Left ventricle myocardium inferior (tissue), 1 donor: ENCODE measurements around the gene MRPL10. TPM values are rescaled to one million over a fixed set of nuclear protein-coding genes. Genes with fewer than 3 reads are reported as not detected.

Experiments
- DNase-seq: peaks from one replicate; pipeline ENCODE4 v3.0.0-alpha.2; 2020
- H3K27ac ChIP-seq: fragments of 200-600 bp; replicated peaks from 2 replicates; pipeline ENCODE4 v1.8.0; 2021
- H3K27me3 ChIP-seq: fragments of 200-600 bp; 2 replicates; pipeline ENCODE4 v1.8.0; 2021; ENCODE audit warnings: low read depth
- H3K36me3 ChIP-seq: fragments of 200-600 bp; 2 replicates; pipeline ENCODE4 v1.8.0; 2021
- H3K4me1 ChIP-seq: fragments of 200-600 bp; 2 replicates; pipeline ENCODE4 v1.8.0; 2021
- H3K4me3 ChIP-seq: fragments of 200-600 bp; 2 replicates; pipeline ENCODE4 v1.8.0; 2021; ENCODE audit warnings: mild to moderate bottlenecking, moderate library complexity
- H3K9me3 ChIP-seq: fragments of 200-600 bp; replicated peaks from 2 replicates; pipeline ENCODE4 v1.8.0; 2021
- intact Hi-C: fragments of 100-400 bp; cut with micrococcal nuclease; formaldehyde crosslinking; loops from one replicate; pipeline ENCODE4 v1.11.0; 2022
- total RNA-seq: library from RNA; stranded (reverse); fragmentation: NEBNext Ultra II Directional; extraction: Animal tissue kit (Norgen Biotek cat#: 25700); gene quantifications from one replicate; pipeline ENCODE4 v1.2.1, GENCODE V29; 2021
- TF ChIP-seq, protein P1 (sequence below): fragments of 200-600 bp; IDR thresholded peaks from 2 replicates; pipeline ENCODE4 v1.8.0; 2021; ENCODE audit warnings: antibody characterized with exemption, mild to moderate bottlenecking, borderline replicate concordance
- donor health status: DM: no; HTN: yes; CAD: no; lungs with severe emphysema.

Gene MRPL10
- total RNA-seq, 1 donor from 2014 or later = 60.5 TPM

DNA sequence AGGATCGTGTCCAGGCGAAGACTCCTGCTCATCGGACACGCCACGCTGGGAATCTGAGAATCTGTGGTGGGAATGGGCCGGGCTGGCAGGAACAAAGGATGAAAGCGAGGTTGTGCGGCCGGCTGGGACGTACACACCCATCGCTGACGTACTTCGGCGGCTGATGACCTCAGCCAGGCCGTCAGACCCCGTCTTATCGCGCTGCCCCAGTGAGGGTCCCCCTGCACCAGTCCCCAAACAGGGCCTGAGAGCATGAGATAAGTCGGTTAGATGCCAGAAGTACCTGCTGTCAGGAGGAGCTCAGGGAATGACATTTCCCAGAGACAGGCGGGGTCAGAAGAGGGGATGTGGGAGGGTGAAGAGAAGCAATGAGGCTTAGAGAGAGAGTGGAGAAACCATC is 35.6 kb upstream of the MRPL10 start:
- Histone ChIP-seq H3K4me1 (no peaks in the 10 kb centered on the region), H3K4me3 (no peak overlapping the region), H3K36me3 (no peaks in the 10 kb centered on the region), H3K27ac (no peak overlapping the region), H3K9me3 (no peaks in the 10 kb centered on the region), H3K27me3 (peaks cover 78% of the 10 kb centered on the region)
- intact Hi-C loops = no loop called here
- TF ChIP-seq, protein P1, sequence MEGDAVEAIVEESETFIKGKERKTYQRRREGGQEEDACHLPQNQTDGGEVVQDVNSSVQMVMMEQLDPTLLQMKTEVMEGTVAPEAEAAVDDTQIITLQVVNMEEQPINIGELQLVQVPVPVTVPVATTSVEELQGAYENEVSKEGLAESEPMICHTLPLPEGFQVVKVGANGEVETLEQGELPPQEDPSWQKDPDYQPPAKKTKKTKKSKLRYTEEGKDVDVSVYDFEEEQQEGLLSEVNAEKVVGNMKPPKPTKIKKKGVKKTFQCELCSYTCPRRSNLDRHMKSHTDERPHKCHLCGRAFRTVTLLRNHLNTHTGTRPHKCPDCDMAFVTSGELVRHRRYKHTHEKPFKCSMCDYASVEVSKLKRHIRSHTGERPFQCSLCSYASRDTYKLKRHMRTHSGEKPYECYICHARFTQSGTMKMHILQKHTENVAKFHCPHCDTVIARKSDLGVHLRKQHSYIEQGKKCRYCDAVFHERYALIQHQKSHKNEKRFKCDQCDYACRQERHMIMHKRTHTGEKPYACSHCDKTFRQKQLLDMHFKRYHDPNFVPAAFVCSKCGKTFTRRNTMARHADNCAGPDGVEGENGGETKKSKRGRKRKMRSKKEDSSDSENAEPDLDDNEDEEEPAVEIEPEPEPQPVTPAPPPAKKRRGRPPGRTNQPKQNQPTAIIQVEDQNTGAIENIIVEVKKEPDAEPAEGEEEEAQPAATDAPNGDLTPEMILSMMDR = no peak
- DNase-seq = no peak

DNA sequence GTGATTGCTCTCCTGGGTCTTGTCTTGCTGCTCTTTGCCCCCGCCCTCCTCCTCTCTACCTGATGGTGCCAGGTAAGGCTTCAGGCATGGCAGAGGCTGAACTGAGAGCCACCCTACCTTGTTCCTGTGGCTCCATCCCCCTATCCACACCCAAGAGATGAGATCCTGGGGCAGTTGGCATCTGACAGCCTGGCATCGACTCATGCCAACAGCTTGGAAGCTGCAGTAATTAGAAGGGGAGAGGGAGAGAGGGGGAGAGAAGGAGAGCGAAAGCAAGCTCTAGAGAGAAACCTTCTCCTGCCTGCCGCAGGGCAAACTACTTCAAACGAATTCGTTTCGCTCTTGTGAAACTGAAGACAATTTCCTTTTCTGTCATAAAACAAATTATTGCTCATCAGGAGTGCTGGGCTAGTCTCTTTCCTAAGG is 33.5 kb upstream of the MRPL10 start:
- DNase-seq = no peak
- TF ChIP-seq, protein P1 = no peak
- Histone ChIP-seq H3K4me3 (no peak overlapping the region), H3K9me3 (no peaks in the 10 kb centered on the region), H3K36me3 (no peaks in the 10 kb centered on the region), H3K27ac (no peak overlapping the region), H3K4me1 (no peaks in the 10 kb centered on the region), H3K27me3 (peaks cover 77% of the 10 kb centered on the region)
- intact Hi-C loops = no loop called here

DNA sequence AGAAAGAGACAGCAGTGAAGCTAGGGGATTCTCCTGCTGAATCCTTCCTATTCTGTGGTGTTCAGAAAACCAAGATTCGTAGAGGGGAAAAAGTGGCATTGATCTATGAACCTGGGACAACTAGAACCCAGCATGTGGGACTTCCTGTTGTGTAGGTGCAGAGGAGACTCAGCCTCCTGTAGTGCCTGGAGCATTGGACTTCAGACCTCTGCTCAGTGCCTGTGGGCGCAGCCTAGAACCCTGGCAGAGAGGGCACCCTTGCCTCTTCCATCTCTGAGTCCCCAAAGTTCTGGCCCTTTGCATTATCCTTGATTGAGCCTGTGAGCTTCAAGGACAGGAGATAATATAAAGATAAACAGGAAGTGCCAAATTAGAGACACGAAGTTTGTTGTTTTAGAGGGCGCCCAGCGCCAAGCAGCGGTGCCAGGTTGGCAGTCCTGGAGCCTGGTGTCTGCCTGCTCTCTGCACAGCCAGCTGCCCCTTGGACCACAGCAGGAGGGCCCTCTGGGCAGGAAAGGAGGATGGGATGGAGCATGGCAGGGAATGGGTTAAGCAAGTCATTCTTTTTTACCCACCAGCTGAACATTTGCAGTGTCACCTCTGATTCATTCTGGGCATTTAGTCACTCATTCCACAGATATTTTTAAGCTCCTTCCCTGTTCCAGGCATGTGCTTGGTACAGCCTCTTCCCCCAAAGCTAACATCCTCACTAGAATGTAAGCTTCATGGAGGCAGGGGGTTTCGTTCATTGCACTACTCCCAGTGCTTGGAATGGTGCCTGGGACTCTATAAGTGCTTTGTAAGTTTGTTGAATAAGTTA is 31.5 kb upstream of the MRPL10 start:
- H3K4me3 ChIP-seq = no peak overlapping the region
- peaks cover 76% of the 10 kb centered on the region for H3K27me3 ChIP-seq
- intact Hi-C loops = no loop called here
- no peak for DNase-seq
- no peak overlapping the region for H3K27ac ChIP-seq
- TF ChIP-seq, protein P1 = no peak
- H3K4me1 ChIP-seq = no peaks in the 10 kb centered on the region
- no peaks in the 10 kb centered on the region for H3K9me3 ChIP-seq
- H3K36me3 ChIP-seq = no peaks in the 10 kb centered on the region

DNA sequence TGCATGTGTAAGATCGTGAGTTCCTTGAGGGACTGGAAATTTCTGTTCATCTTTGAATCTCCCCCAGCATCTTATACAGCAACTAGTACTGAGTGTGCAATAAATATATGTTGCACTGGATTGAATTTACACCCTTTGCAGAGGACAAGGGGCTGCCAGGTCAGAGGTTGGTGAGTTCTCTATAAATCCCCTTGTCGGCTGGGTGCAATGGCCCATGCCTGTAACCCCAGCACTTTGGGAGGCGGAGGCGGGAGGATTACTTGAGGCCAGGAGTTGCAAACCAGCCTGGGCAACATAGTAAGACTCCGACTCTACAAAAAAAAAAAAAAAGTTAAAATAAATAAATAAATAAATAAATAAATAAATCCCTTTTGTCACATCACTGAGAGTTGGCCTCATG is 29.0 kb upstream of the MRPL10 start:
- peaks cover 75% of the 10 kb centered on the region for H3K27me3 ChIP-seq

DNA sequence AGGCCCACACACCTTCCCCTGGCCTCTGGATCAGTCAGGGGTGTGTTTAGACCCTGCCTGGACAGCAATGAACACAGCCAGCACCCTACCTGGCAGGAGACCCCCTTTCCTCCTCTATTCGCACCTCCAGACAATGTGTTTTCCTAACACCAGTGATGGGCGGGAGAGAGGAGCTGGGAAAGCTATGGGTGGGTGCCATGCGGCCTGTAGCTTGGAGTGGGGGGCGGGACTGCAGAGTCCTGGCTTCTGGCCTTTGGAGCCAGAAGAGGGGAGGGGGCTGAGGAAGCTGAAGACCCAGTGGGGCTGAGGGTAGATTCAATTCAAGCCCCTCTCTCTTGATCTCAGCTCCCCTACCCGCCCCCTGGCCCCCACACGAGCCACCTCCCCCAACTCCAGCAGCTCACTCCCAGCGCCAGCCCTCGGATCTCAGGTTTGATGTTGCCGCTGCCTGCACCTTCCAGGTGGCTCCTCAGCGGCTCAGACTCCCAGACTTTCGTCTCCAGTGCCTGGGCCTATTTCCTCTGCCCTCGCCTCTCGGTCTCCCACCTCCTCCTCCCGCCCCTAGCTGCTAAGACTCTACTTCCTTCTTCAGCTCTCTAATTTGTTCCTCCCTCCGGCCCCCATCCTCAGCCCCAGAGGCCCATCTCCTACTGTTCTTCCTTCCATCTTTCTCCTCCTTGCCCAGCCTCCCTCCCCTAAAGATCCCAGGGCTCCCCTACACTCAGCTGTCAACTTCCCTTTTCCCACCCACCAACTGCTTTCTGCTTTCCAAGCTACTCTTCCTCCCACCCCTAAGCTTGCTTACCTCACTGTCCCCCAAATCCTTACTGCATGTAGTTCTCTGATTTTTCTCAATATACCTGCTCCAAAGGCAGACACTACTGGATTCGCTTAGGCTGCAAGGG is 26.5 kb upstream of the MRPL10 start:
- no peak overlapping the region for H3K27ac ChIP-seq
- no peaks in the 10 kb centered on the region for H3K4me1 ChIP-seq
- no peaks in the 10 kb centered on the region for H3K36me3 ChIP-seq
- H3K27me3 ChIP-seq = peaks cover 89% of the 10 kb centered on the region
- H3K4me3 ChIP-seq = no peak overlapping the region
- no peaks in the 10 kb centered on the region for H3K9me3 ChIP-seq
- no peak for DNase-seq
- TF ChIP-seq, protein P1 = no peak
- intact Hi-C loops = no loop called here

More for the DNA sequence above, 29.0 kb upstream of the MRPL10 start:
- Histone ChIP-seq H3K9me3 (no peaks in the 10 kb centered on the region), H3K4me1 (no peaks in the 10 kb centered on the region), H3K27ac (no peak overlapping the region), H3K4me3 (no peak overlapping the region), H3K36me3 (no peaks in the 10 kb centered on the region)
- intact Hi-C loops = no loop called here
- TF ChIP-seq, protein P1 = no peak
- DNase-seq = no peak
